ENCODE results near the gene KDM7A. TPM values are rescaled to one million over a fixed set of nuclear protein-coding genes. Genes with fewer than 3 reads are reported as not detected.

Gene KDM7A
- total and polyA plus RNA-seq, 9 donors: 3.8 to 13.2 (median 6.8) TPM

DNA sequence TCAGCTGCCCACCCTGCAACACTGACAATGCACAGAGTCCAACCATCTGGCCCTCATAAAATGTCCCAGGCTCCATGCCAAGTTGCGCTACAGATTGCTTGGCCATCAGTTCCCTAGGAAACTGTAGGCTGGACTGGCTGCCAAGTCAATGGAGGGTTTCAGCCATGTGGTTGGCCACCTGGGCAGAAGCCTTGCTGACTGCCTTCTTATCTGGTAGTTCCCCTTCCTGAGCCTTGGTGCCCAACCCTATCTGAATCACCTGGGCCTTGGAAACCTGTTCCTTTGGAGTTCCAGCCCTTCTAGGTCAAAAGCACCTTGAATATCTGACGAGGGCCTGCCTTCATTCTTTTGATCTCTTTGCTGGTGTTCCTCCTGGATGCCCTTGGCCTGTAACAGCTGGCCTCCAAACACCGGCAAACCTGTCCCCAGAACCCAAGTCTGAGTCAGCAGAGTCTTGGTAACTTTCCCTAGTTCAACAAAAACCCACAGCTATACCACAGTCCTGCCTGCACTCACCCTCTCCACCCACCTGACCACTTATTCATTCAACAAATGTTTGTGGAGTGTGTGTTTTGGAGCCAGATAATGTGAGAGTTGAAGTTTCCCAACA is 37.4 kb upstream of the KDM7A start:
- Histone ChIP-seq H3K27ac (no peak overlapping the region), H3K27me3 (no peaks in the 10 kb centered on the region), H3K9me3 (no peaks in the 10 kb centered on the region), H3K4me1 (ENCODE audit: insufficient read depth) (no peaks in the 10 kb centered on the region), H3K36me3 (no peaks in the 10 kb centered on the region), H3K4me3 (no peak overlapping the region)
- no peak for TF ChIP-seq EP300 (IDR thresholded peaks at IDR 0.05)
- no peak for TF ChIP-seq POLR2A (IDR thresholded peaks at IDR 0.05)
- TF ChIP-seq, protein P1, sequence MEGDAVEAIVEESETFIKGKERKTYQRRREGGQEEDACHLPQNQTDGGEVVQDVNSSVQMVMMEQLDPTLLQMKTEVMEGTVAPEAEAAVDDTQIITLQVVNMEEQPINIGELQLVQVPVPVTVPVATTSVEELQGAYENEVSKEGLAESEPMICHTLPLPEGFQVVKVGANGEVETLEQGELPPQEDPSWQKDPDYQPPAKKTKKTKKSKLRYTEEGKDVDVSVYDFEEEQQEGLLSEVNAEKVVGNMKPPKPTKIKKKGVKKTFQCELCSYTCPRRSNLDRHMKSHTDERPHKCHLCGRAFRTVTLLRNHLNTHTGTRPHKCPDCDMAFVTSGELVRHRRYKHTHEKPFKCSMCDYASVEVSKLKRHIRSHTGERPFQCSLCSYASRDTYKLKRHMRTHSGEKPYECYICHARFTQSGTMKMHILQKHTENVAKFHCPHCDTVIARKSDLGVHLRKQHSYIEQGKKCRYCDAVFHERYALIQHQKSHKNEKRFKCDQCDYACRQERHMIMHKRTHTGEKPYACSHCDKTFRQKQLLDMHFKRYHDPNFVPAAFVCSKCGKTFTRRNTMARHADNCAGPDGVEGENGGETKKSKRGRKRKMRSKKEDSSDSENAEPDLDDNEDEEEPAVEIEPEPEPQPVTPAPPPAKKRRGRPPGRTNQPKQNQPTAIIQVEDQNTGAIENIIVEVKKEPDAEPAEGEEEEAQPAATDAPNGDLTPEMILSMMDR (IDR thresholded peaks at IDR 0.05): no peak
- DNase-seq: no peak
- intact Hi-C loops (cut with DNase I): no loop called here
- 31 to 69% (median 43%) methylated on average over 3 of the region's 3 CpGs for WGBS, 3 donors

DNA sequence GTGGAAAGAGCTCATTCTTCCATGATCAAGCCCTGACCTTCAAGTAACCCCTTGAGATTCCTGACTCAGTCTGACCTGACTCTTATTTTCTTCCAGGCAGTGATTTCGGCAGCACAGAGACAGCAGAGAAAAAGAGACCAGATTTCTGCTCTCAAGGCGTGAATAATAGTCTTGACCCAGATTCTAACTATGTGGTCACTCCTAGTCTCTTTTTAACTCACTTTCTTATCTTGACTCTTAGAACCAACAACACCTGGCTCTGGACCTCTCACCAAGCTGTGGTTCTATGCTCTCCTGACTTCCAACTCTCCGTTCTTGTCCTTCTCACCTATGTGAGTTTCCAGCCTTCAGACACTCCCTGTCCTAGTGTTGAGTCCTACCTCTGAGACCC is 36.9 kb upstream of the KDM7A start:
- no peak for DNase-seq
- TF ChIP-seq EP300 (IDR thresholded peaks at IDR 0.05) (no peak), POLR2A (IDR thresholded peaks at IDR 0.05) (no peak)
- TF ChIP-seq, protein P1 (IDR thresholded peaks at IDR 0.05): no peak
- no peaks in the 10 kb centered on the region for H3K4me1 ChIP-seq (ENCODE audit: insufficient read depth)
- WGBS, 3 donors: 63 to 64% (median 63%) methylated on average over 3 of the region's 3 CpGs
- H3K27me3 ChIP-seq: no peaks in the 10 kb centered on the region
- no peak overlapping the region for H3K4me3 ChIP-seq
- no peaks in the 10 kb centered on the region for H3K9me3 ChIP-seq
- H3K27ac ChIP-seq: no peak overlapping the region
- intact Hi-C loops (cut with DNase I): no loop called here
- H3K36me3 ChIP-seq: no peaks in the 10 kb centered on the region

DNA sequence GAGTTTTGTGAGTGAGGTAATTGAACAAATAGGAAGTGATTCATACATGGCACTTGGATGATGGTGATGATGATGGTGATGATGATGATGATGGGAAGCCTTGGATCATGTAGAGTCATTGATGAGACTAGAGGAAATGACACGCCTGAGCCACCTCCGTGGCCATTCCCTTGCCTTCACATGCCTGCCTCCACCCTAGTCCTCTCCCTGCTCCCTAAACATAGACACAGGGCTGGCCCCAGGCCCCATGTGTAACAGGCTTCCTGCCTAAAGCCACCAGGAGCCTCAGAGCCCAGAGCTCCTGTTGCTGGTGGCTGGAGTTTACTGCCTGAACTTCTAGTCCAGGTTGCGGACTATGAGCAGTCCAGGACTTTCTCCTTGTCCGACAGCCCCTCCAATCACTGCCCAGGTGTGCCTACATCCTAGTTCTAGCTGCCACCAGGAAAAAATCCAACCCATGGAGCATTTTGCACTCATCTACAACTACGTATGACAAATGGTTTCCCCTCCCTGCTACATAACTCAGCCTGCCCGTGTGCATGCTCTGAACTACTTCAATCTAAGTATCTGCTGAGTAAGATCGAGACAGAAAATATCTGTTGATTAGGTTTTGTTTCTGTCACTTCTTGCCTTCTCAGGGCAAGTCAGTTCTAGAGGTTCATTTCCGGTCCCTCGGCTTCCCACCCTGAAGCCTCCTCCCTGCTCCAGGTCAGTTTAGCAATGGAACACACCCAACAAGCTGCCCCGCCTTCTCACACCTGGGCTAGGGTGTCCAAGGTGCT is 35.5 kb upstream of the KDM7A start:
- H3K4me1 ChIP-seq (ENCODE audit: insufficient read depth): no peaks in the 10 kb centered on the region
- no peaks in the 10 kb centered on the region for H3K36me3 ChIP-seq
- 73 to 84% (median 83%) methylated on average over 10 of the region's 10 CpGs for WGBS, 3 donors
- no peak overlapping the region for H3K27ac ChIP-seq
- H3K4me3 ChIP-seq: no peak overlapping the region
- no peak for TF ChIP-seq EP300 (IDR thresholded peaks at IDR 0.05)
- no peak for TF ChIP-seq POLR2A (IDR thresholded peaks at IDR 0.05)
- TF ChIP-seq, protein P1 (IDR thresholded peaks at IDR 0.05): no peak
- intact Hi-C loops (cut with DNase I): no loop called here
- no peaks in the 10 kb centered on the region for H3K9me3 ChIP-seq
- DNase-seq: no peak
- H3K27me3 ChIP-seq: no peaks in the 10 kb centered on the region

DNA sequence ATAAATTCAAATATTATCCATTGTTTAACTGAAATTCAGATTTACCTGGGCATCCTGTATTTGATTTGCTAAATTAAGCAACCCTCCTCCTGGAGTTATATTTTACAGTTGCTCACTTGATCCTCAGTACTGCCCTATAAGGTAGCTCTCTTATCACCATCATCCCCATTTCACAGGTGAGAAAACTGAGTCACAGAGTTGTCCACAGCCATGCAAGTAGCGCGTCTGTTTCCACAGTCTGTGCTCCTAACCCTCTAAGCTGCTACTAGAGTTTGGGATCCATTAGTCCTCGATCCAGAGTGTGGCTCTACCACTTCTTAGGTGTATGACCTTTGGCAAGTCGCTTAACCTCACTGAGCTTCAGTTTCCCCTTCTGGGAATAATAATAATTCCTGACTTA is 34.9 kb upstream of the KDM7A start:
- 95 to 97% (median 95%) methylated on average over 4 of the region's 4 CpGs for WGBS, 3 donors

More for the DNA sequence above, 34.9 kb upstream of the KDM7A start:
- Histone ChIP-seq H3K9me3 (no peaks in the 10 kb centered on the region), H3K27ac (no peak overlapping the region), H3K4me1 (ENCODE audit: insufficient read depth) (no peaks in the 10 kb centered on the region), H3K27me3 (no peaks in the 10 kb centered on the region), H3K4me3 (no peak overlapping the region), H3K36me3 (no peaks in the 10 kb centered on the region)
- TF ChIP-seq POLR2A (IDR thresholded peaks at IDR 0.05) (no peak), EP300 (IDR thresholded peaks at IDR 0.05) (no peak)
- TF ChIP-seq, protein P1 (IDR thresholded peaks at IDR 0.05): no peak
- no peak for DNase-seq
- intact Hi-C loops (cut with DNase I): no loop called here

All from ovary (tissue), 9 donors.